ENCODE data around the gene HSD11B2.

The HSD11B2 gene

GRCh38 chr16:67435758-67436164 is 4.8 kb downstream of the HSD11B2 start:
- DNase-seq (ENCODE audit: low read depth) = no peak

- no peak for DNase-seq (ENCODE audit: low read depth)
These were observed 5.8 kb downstream of the HSD11B2 start for GRCh38 chr16:67436640-67437193.

GRCh38 chr16:67437513-67437912 is 6.6 kb downstream of the HSD11B2 start:
- no peak for DNase-seq (ENCODE audit: low read depth)

GRCh38 chr16:67438098-67438791 is 7.3 kb downstream of the HSD11B2 start:
- no peak for DNase-seq (ENCODE audit: low read depth)

GRCh38 chr16:67438824-67439393 is 8.0 kb downstream of the HSD11B2 start:
- DNase-seq (ENCODE audit: low read depth) = no peak

- DNase-seq (ENCODE audit: low read depth) = no peak
These were observed 10.4 kb downstream of the HSD11B2 start for GRCh38 chr16:67441271-67441753.

GRCh38 chr16:67441907-67442306 is 11.0 kb downstream of the HSD11B2 start:
- no peak for DNase-seq (ENCODE audit: low read depth)

GRCh38 chr16:67442581-67443255 is 11.8 kb downstream of the HSD11B2 start:
- no peak for DNase-seq (ENCODE audit: low read depth)

- DNase-seq (ENCODE audit: low read depth) = no peak
These were observed 12.3 kb downstream of the HSD11B2 start for GRCh38 chr16:67443265-67443664.

GRCh38 chr16:67444259-67445125 is 13.6 kb downstream of the HSD11B2 start:
- no peak for DNase-seq (ENCODE audit: low read depth)

- no peak for DNase-seq (ENCODE audit: low read depth)
These were observed 14.2 kb downstream of the HSD11B2 start for GRCh38 chr16:67445126-67445426.

GRCh38 chr16:67445441-67445912 is 14.6 kb downstream of the HSD11B2 start:
- DNase-seq (ENCODE audit: low read depth) = no peak

GRCh38 chr16:67445913-67446907 is 15.3 kb downstream of the HSD11B2 start:
- DNase-seq (ENCODE audit: low read depth) = no peak

- no peak for DNase-seq (ENCODE audit: low read depth)
These were observed 16.1 kb downstream of the HSD11B2 start for GRCh38 chr16:67446968-67447507.

- peak; percentile 24 for DNase-seq (ENCODE audit: low read depth)
These were observed 16.7 kb downstream of the HSD11B2 start for GRCh38 chr16:67447508-67448076.

GRCh38 chr16:67448580-67448979 is 17.7 kb downstream of the HSD11B2 start:
- DNase-seq (ENCODE audit: low read depth) = no peak

- DNase-seq (ENCODE audit: low read depth) = no peak
These were observed 18.4 kb downstream of the HSD11B2 start for GRCh38 chr16:67449336-67449735.

GRCh38 chr16:67449739-67450138 is 18.8 kb downstream of the HSD11B2 start:
- DNase-seq (ENCODE audit: low read depth) = no peak

- DNase-seq (ENCODE audit: low read depth) = no peak
These were observed 20.3 kb downstream of the HSD11B2 start for GRCh38 chr16:67451061-67451703.

Measured in T follicular helper cell (primary cell).